B cell (primary cell): Measurements from ENCODE around the gene SCMH1. TPM values are rescaled to one million over a fixed set of nuclear protein-coding genes. Genes with fewer than 3 reads are reported as not detected.

Experiments used
- ATAC-seq: fragments of 200-7000 bp; cut with Tn5 transposase; one replicate; pipeline ENCODE4 v1.10.0; 2021; ENCODE audit warnings: low read depth, mild to moderate bottlenecking, moderate number of reproducible peaks, moderate library complexity
- CTCF ChIA-PET: fragments of 350-600 bp; sonication (Branson Sonifier 250); formaldehyde crosslinking; loops from one replicate; lab custom pipeline; 2021; ENCODE audit warnings: antibody characterized with exemption, inconsistent platforms; lab: Charles Lee
- POLR2A ChIA-PET: fragments of 350-600 bp; sonication (Branson Sonifier 250); formaldehyde crosslinking; loops from one replicate; lab custom pipeline; 2021; ENCODE audit warnings: antibody characterized with exemption; lab: Charles Lee
- DNase-seq: peaks from one replicate; pipeline ENCODE4 v3.0.0; 2013
- H2AFZ ChIP-seq: 2 replicates; pipeline ENCODE4 v1.6.1; 2012; ENCODE audit warnings: mild to moderate bottlenecking, low read depth, low read length; ENCODE audit not compliant: insufficient read depth, poor library complexity, severe bottlenecking
- H3K27ac ChIP-seq, 2 donors: 1 replicate in 1 of 2; 2 replicates in 1 of 2; pipeline ENCODE4 v1.5.1; 2012 to 2013; ENCODE audit warnings: low read length in 2 of 2, mild to moderate bottlenecking in 2 of 2, moderate library complexity in 1 of 2
- H3K27me3 ChIP-seq, 4 experiments: fragments of 200-600 bp in 1 of 4; sonication (generic) in 1 of 4; replicated peaks in 1 of 4; 1 replicate in 2 of 4; 2 replicates in 2 of 4; pipeline versions ENCODE4 v1.6.1 to v1.7.0; 2013 to 2016; ENCODE audit warnings: low read length in 3 of 4, mild to moderate bottlenecking in 2 of 4, mixed read lengths in 1 of 4, moderate library complexity in 1 of 4; ENCODE audit not compliant: insufficient read depth in 4 of 4, control insufficient read depth in 3 of 4; ENCODE audit errors: control extremely low read depth in 1 of 4
- H3K36me3 ChIP-seq, 2 experiments: replicated peaks in 1 of 2; 1 replicate in 1 of 2; 2 replicates in 1 of 2; pipeline versions ENCODE4 v1.6.1 to v1.7.1; 2013; ENCODE audit warnings: low read length in 1 of 2; ENCODE audit not compliant: insufficient read depth in 2 of 2, control insufficient read depth in 1 of 2; ENCODE audit errors: control extremely low read depth in 1 of 2, extremely low read depth in 1 of 2
- H3K4me1 ChIP-seq, 2 donors: fragments of 200-600 bp in 1 of 2; sonication (generic) in 1 of 2; 1 replicate in 1 of 2; 2 replicates in 1 of 2; pipeline versions ENCODE4 v1.5.1 to v1.6.1; 2013 to 2017; ENCODE audit warnings: low read length in 2 of 2; ENCODE audit not compliant: control insufficient read depth in 2 of 2, insufficient read depth in 2 of 2
- H3K4me2 ChIP-seq: replicated peaks from 2 replicates; pipeline ENCODE3; 2012; ENCODE audit warnings: mild to moderate bottlenecking, low read depth, low read length; ENCODE audit not compliant: poor library complexity, severe bottlenecking
- H3K4me3 ChIP-seq, 5 experiments: fragments of 200-600 bp in 1 of 5; sonication (generic) in 1 of 5; 1 replicate in 3 of 5; 2 replicates in 2 of 5; pipeline versions ENCODE4 v1.5.1 to v1.7.0; 2011 to 2016; ENCODE audit warnings: low read length in 4 of 5, mild to moderate bottlenecking in 4 of 5, low read depth in 2 of 5, control low read depth in 1 of 5, moderate library complexity in 1 of 5; ENCODE audit not compliant: insufficient read depth in 1 of 5; ENCODE audit errors: control extremely low read depth in 1 of 5, extremely low read depth in 1 of 5
- H3K79me2 ChIP-seq: fragments of 200-600 bp; sonication (generic); one replicate; pipeline ENCODE4 v1.6.0; 2016; ENCODE audit warnings: low read length; ENCODE audit not compliant: control insufficient read depth, insufficient read depth
- H3K9ac ChIP-seq: fragments of 200-600 bp; sonication (generic); 2 replicates; pipeline ENCODE4 v1.6.1; 2017; ENCODE audit warnings: mild to moderate bottlenecking, low read length, moderate library complexity
- H3K9me3 ChIP-seq, 3 donors: one replicate each; pipeline versions ENCODE4 v1.6.1 to v1.7.1; 2013; ENCODE audit warnings: low read length in 2 of 3; ENCODE audit not compliant: control insufficient read depth in 2 of 3, insufficient read depth in 1 of 3; ENCODE audit errors: control extremely low read depth in 1 of 3
- H4K20me1 ChIP-seq: 2 replicates; pipeline ENCODE4 v1.6.0; 2012; ENCODE audit warnings: mild to moderate bottlenecking, low read length; ENCODE audit not compliant: insufficient read depth, control insufficient read depth, poor library complexity, severe bottlenecking
- H3K27ac Mint-ChIP-seq: one replicate; pipeline ENCODE4 v1.8.0; 2021; ENCODE audit warnings: mixed read lengths
- H3K27me3 Mint-ChIP-seq: one replicate; pipeline ENCODE4 v1.8.0; 2021; ENCODE audit warnings: mixed read lengths
- H3K4me1 Mint-ChIP-seq: one replicate; pipeline ENCODE4 v1.8.0; 2021; ENCODE audit warnings: mixed read lengths
- H3K4me3 Mint-ChIP-seq: one replicate; pipeline ENCODE4 v1.8.0; 2021; ENCODE audit warnings: mixed read lengths
- H3K9me3 Mint-ChIP-seq: one replicate; pipeline ENCODE4 v1.8.0; 2022; ENCODE audit warnings: mixed read lengths; ENCODE audit not compliant: insufficient read depth
- EZH2 ChIP-seq: IDR thresholded peaks from 2 replicates; pipeline ENCODE4 v1.6.1; 2012; ENCODE audit warnings: borderline replicate concordance, low read depth, mild to moderate bottlenecking, moderate library complexity, low read length; ENCODE audit not compliant: insufficient read depth, poor library complexity, severe bottlenecking
- WGBS: methylation state at CpG from one replicate; pipeline ENCODE4 v1.1.5; 2013; ENCODE audit warnings: missing lambda C conversion rate; ENCODE audit not compliant: insufficient coverage; 5-methylcytosine and 5-hydroxymethylcytosine counted together
- intact Hi-C: fragments of 100-400 bp; cut with micrococcal nuclease; formaldehyde crosslinking; loops from one replicate; pipeline ENCODE4 v1.10.0; 2022
- polyA plus RNA-seq: library from polyadenylated mRNA; depleted of rRNA; stranded (reverse); fragments of >200 nt; gene quantifications from 2 replicates; pipeline ENCODE4 v1.2.3, GENCODE V29; 2012
- total RNA-seq, 2 donors: library from RNA; stranded (reverse); fragments of 120-200 nt in 1 of 2; gene quantifications; 1 replicate in 1 of 2; 2 replicates in 1 of 2; pipeline versions ENCODE4 v1.2.3 to v1.2.4, GENCODE V29; 2013 to 2022
- TF ChIP-seq, protein P1 (sequence below): fragments of 200-600 bp; IDR thresholded peaks from one replicate; pipeline ENCODE4 v1.8.0; 2022; ENCODE audit warnings: antibody characterized with exemption, mild to moderate bottlenecking

Gene SCMH1
- total and polyA plus RNA-seq, 2 donors (not counting 1 experiment from before 2014, with no cell fraction given), result 29.4 to 33.3 TPM

DNA sequence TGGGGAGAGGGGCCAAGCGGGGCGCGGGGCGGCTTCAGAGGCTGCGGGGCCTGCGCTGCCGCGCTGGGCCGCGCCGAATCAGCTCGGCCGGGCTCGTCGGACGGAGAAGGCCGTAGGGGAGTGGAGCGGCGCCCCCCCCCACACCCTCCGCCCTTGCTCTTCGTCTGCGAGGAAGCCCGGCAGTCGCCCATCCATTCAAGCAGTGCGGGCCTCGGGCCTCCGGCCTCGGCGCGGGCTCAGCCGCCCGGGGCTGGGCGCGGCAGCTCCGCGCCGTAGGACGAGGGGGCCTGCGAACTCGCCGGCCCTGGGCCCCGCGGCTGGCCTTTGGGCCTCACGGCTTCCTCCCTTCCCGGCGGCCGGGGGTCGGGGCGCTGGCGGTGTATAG is 262.0 kb downstream of the SCMH1 start:
- peak overlapping the region; percentile 79 for H3K27ac Mint-ChIP-seq
- H3K4me1 ChIP-seq, result peaks cover 13 to 18% of the 10 kb centered on the region in 2 donors
- H3K4me3 Mint-ChIP-seq, result peak overlapping the region; percentile 97
- H3K79me2 ChIP-seq, result peaks cover 41% of the 10 kb centered on the region
- peak overlapping the region; percentile 81 for H3K9ac ChIP-seq
- no peaks in the 10 kb centered on the region for H3K27me3 Mint-ChIP-seq
- H3K4me2 ChIP-seq, result peak overlapping the region; percentile 87
- TF ChIP-seq, protein P1, sequence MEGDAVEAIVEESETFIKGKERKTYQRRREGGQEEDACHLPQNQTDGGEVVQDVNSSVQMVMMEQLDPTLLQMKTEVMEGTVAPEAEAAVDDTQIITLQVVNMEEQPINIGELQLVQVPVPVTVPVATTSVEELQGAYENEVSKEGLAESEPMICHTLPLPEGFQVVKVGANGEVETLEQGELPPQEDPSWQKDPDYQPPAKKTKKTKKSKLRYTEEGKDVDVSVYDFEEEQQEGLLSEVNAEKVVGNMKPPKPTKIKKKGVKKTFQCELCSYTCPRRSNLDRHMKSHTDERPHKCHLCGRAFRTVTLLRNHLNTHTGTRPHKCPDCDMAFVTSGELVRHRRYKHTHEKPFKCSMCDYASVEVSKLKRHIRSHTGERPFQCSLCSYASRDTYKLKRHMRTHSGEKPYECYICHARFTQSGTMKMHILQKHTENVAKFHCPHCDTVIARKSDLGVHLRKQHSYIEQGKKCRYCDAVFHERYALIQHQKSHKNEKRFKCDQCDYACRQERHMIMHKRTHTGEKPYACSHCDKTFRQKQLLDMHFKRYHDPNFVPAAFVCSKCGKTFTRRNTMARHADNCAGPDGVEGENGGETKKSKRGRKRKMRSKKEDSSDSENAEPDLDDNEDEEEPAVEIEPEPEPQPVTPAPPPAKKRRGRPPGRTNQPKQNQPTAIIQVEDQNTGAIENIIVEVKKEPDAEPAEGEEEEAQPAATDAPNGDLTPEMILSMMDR, result no peak
- no peak for TF ChIP-seq EZH2
- DNase-seq, result no peak
- ChIA-PET CTCF (interaction anchor here (1.6 kb wide), 1 partner anchor 24 kb away, joined by 6 read pairs; no protein-coding TSS in a partner anchor), POLR2A (no interaction called here)
- no peaks in the 10 kb centered on the region for H3K27me3 ChIP-seq
- ATAC-seq, result peak; percentile 29
- H3K9me3 ChIP-seq, result no peaks in the 10 kb centered on the region
- no peaks in the 10 kb centered on the region for H4K20me1 ChIP-seq
- H3K36me3 ChIP-seq, result peaks cover 0 to 13% of the 10 kb centered on the region in 2 experiments
- under 1% methylated on average over 50 of the region's 50 CpGs for WGBS
- H3K9me3 Mint-ChIP-seq, result no peaks in the 10 kb centered on the region
- peak overlapping the region; percentile 40 to 82 for H3K27ac ChIP-seq
- peak overlapping the region in 4 of 5 experiments; percentile 74 to 89 (median 84) for H3K4me3 ChIP-seq
- peak overlapping the region; percentile 100 for H2AFZ ChIP-seq
- intact Hi-C loops, result no loop called here
- H3K4me1 Mint-ChIP-seq, result peaks cover 15% of the 10 kb centered on the region

DNA sequence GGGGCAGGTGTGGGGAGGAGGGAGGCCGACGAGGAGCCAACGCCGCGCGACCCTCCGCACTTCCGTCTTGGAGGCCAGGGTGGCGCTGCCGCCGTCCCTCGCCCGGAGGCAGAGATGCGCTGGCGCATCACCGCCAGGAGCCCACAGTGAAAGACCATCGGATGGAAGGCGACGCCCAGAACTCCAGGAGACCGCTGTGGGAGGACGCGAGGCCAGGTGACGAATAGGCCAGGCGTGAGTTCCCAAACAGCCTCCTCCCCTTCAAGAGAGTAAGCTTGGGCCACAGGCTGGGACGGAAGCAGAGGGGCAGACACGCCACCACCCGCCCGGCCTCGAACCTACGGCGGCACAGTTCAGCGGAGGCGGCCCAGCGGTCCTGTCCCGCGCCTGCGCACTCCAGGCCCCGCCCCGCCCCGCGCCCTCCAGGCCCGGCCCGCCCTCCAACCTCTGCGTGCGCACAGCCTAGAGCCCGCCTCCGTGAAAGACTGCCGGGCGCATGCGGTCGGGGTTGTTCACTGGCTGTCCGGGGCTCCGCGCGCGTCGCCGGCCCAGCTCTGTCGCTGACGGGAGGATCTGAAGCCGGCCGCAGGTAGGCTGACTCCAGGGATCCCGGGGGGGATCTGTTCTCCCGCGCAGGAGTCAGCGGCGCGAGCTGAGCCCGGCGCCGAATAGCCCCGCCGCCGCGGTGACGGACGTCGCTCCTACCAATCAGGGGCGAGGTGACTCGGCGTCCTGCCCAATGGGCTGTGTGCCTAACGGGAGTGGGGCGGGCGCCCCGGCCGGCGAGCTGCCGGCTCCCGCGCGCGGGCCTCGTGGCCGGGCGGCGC is 262.7 kb downstream of the SCMH1 start, which contains the start of gene CTPS1:
TSS of gene CTPS1 (plus strand) at position 456 of the 827 bp plus-strand sequence. CDS start 3,595 bp downstream, outside the sequence.
- peak within 1 kb of the TSS; percentile 94 for H3K27ac Mint-ChIP-seq
- no peaks in the 10 kb centered on the region for H3K9me3 Mint-ChIP-seq
- ATAC-seq (peak; percentile 86), DNase-seq (peak; percentile 97)
- H3K27me3 Mint-ChIP-seq, result no peaks in the 10 kb centered on the region
- Histone ChIP-seq H3K36me3 (peaks cover 0 to 7% of the 10 kb centered on the region in 2 experiments), H3K4me3 (peak within 1 kb of the TSS; percentile 45 to 89 (median 82)), H3K79me2 (peaks cover 40% of the 10 kb centered on the region), H3K9me3 (no peaks in the 10 kb centered on the region), H3K4me2 (peak within 1 kb of the TSS; percentile 87), H4K20me1 (no peaks in the 10 kb centered on the region), H2AFZ (peak within 1 kb of the TSS; percentile 100), H3K9ac (peak within 1 kb of the TSS; percentile 81), H3K27ac (peak within 1 kb of the TSS; percentile 82 to 87), H3K27me3 (no peaks in the 10 kb centered on the region), H3K4me1 (peaks cover 13 to 18% of the 10 kb centered on the region in 2 donors)
- under 1% methylated on average over 96 of the region's 96 CpGs for WGBS
- H3K4me3 Mint-ChIP-seq, result peak within 1 kb of the TSS; percentile 97
- TF ChIP-seq EZH2, result no peak
- TF ChIP-seq, protein P1, result peak; percentile 13
- peaks cover 15% of the 10 kb centered on the region for H3K4me1 Mint-ChIP-seq
- intact Hi-C loops, result loop anchor here (1.0 to 5.0 kb wide), 3 partner anchors 24 to 312 kb away; partner anchors contain the start of genes CITED4 and RIMS3
- ChIA-PET POLR2A (interaction anchor here (0.6 kb wide), 1 partner anchor 117 kb away, joined by 3 read pairs; no protein-coding TSS in a partner anchor), CTCF (interaction anchor here (1.1 kb wide), 1 partner anchor 24 kb away, joined by 3 read pairs; no protein-coding TSS in a partner anchor)
